Neural crest cell (in vitro differentiated cells): Measurements from ENCODE around the gene COL9A3. TPM values are rescaled to one million over a fixed set of nuclear protein-coding genes. Genes with fewer than 3 reads are reported as not detected.
A peak's percentile ranks its signal among the peaks of the same experiment; 100 is the strongest.

Experiments
- DNase-seq: peaks from one replicate; pipeline ENCODE4 v3.0.0; 2021; ENCODE audit warnings: low read depth, mixed read lengths, low spot score
- H3K27ac Mint-ChIP-seq: one replicate; pipeline ENCODE4 v1.8.0; 2021; ENCODE audit warnings: mild to moderate bottlenecking, mixed read lengths; ENCODE audit not compliant: unreplicated experiment
- H3K27me3 Mint-ChIP-seq: 2 replicates; pipeline ENCODE4 v1.8.0; 2021; ENCODE audit warnings: low read depth, mild to moderate bottlenecking, mixed read lengths
- H3K36me3 Mint-ChIP-seq: 2 replicates; pipeline ENCODE4 v1.8.0; 2021; ENCODE audit warnings: low read depth, mild to moderate bottlenecking, mixed read lengths
- H3K4me1 Mint-ChIP-seq: 2 replicates; pipeline ENCODE4 v1.8.0; 2021; ENCODE audit warnings: mixed read lengths
- H3K4me3 Mint-ChIP-seq: one replicate; pipeline ENCODE4 v1.8.0; 2021; ENCODE audit warnings: mild to moderate bottlenecking, mixed read lengths
- H3K9me3 Mint-ChIP-seq: 2 replicates; pipeline ENCODE4 v1.8.0; 2021; ENCODE audit warnings: mixed read lengths
- CTCF ChIP-seq: fragments of 200-600 bp; sonication (generic); conservative IDR thresholded peaks from 2 replicates; pipeline ENCODE4 v1.5.0; 2021; ENCODE audit warnings: antibody characterized with exemption, mild to moderate bottlenecking
- total RNA-seq: library from RNA; stranded (reverse); gene quantifications from 2 replicates; pipeline ENCODE4 v1.2.1, GENCODE V29; 2021

Gene COL9A3
- total RNA-seq, 1 donor from 2014 or later, result 4.6 TPM

- H3K4me3 Mint-ChIP-seq, result peak overlapping the region; percentile 35
- H3K4me1 Mint-ChIP-seq, result peaks cover under 1% of the 10 kb centered on the region
- H3K9me3 Mint-ChIP-seq, result no peaks in the 10 kb centered on the region
- peak overlapping the region; percentile 90 for H3K27ac Mint-ChIP-seq
- no peak for TF ChIP-seq CTCF
- H3K36me3 Mint-ChIP-seq, result peaks cover 4% of the 10 kb centered on the region
- H3K27me3 Mint-ChIP-seq, result no peaks in the 10 kb centered on the region
- no peak for DNase-seq
These were observed 64.2 kb downstream of the COL9A3 start for GRCh38 chr20:62880935-62881661.

GRCh38 chr20:62881662-62882395 is 65.0 kb downstream of the COL9A3 start:
- H3K27me3 Mint-ChIP-seq, result no peaks in the 10 kb centered on the region
- H3K4me1 Mint-ChIP-seq, result no peaks in the 10 kb centered on the region
- DNase-seq, result no peak
- peak overlapping the region; percentile 90 for H3K27ac Mint-ChIP-seq
- TF ChIP-seq CTCF, result no peak
- H3K36me3 Mint-ChIP-seq, result peaks cover 8% of the 10 kb centered on the region
- no peaks in the 10 kb centered on the region for H3K9me3 Mint-ChIP-seq
- peak overlapping the region; percentile 35 for H3K4me3 Mint-ChIP-seq

- no peak overlapping the region for H3K4me3 Mint-ChIP-seq
- no peaks in the 10 kb centered on the region for H3K27me3 Mint-ChIP-seq
- no peaks in the 10 kb centered on the region for H3K9me3 Mint-ChIP-seq
- DNase-seq, result no peak
- H3K4me1 Mint-ChIP-seq, result no peaks in the 10 kb centered on the region
- peaks cover 12% of the 10 kb centered on the region for H3K36me3 Mint-ChIP-seq
- TF ChIP-seq CTCF, result no peak
- no peak overlapping the region for H3K27ac Mint-ChIP-seq
These were observed 65.6 kb downstream of the COL9A3 start for GRCh38 chr20:62882426-62882825.

GRCh38 chr20:62884556-62884955 is 67.7 kb downstream of the COL9A3 start:
- Mint-ChIP-seq H3K27ac (peak overlapping the region; percentile 19), H3K27me3 (no peaks in the 10 kb centered on the region), H3K36me3 (peaks cover 16% of the 10 kb centered on the region), H3K4me3 (peak overlapping the region; percentile 38), H3K9me3 (no peaks in the 10 kb centered on the region), H3K4me1 (no peaks in the 10 kb centered on the region)
- TF ChIP-seq CTCF, result no peak
- no peak for DNase-seq

- peaks cover 18% of the 10 kb centered on the region for H3K36me3 Mint-ChIP-seq
- peak overlapping the region; percentile 38 for H3K4me3 Mint-ChIP-seq
- H3K27me3 Mint-ChIP-seq, result no peaks in the 10 kb centered on the region
- no peaks in the 10 kb centered on the region for H3K9me3 Mint-ChIP-seq
- TF ChIP-seq CTCF, result no peak
- DNase-seq, result no peak
- H3K4me1 Mint-ChIP-seq, result no peaks in the 10 kb centered on the region
- peak overlapping the region; percentile 19 for H3K27ac Mint-ChIP-seq
These were observed 68.4 kb downstream of the COL9A3 start for GRCh38 chr20:62885046-62885895.
